Upper lobe of left lung (tissue), 4 donors: ENCODE data around the gene DAPK3.

Experiments
- EP300 ChIP-seq, 4 donors: sonication (generic); formaldehyde crosslinking; IDR thresholded peaks; one replicate each; pipeline ENCODE4 v1.5.1; 2017; ENCODE audit warnings: antibody characterized with exemption in 4 of 4, control low read depth in 2 of 4
- POLR2A ChIP-seq, 4 donors: fragments of 450-650 bp; IDR thresholded peaks; one replicate each; pipeline ENCODE4 v1.5.1; 2016 to 2017; ENCODE audit warnings: antibody characterized with exemption in 4 of 4, mild to moderate bottlenecking in 2 of 4
- POLR2AphosphoS5 ChIP-seq, 2 donors: sonication (generic); formaldehyde crosslinking; IDR thresholded peaks; one replicate each; pipeline ENCODE4 v1.5.1; 2017; ENCODE audit warnings: antibody characterized with exemption in 2 of 2
- TF ChIP-seq, protein P1 (sequence below), 6 experiments: fragments of 450-650 bp in 4 of 6; fragments of 200-600 bp in 2 of 6; sonication (generic) in 2 of 6; IDR thresholded peaks; one replicate each; pipeline ENCODE4 v1.5.1; 2016 to 2019; ENCODE audit warnings: antibody characterized with exemption in 6 of 6

DNA sequence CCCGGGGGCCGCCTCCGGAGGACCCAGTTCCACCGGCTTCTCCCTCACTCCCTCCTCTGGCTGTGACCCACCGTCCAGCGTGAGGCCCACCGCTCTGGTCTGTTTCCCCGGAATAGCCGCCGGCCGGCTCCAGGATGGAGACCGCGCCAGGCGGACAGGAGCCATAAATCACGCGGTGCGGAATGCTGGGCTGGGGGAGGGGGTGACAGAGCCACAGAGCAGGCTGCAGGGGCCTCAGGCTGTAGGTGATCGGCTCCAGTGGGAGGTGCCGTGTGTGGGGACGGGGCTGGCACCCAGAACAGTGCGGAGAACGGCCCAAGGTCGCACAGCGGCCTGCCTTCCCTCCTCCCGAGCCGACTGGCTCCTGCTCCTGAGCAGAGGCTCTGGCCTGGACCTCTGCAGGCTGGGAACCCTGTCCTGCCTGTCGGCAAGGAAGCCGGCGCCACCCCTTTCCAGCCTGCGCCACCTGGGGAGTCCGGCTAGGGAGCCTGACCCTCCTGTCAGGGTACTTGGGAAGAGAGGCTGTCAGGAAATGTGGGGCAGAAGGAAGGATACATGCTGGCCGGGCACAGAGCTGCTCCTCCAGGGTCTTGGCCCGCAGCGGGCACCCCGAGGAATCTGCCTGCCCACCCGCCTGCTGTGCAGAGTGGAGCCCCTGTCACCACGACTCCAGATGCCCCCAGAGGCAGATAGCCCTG lies 45.0 kb upstream of the DAPK3 start:
- TF ChIP-seq, protein P1, sequence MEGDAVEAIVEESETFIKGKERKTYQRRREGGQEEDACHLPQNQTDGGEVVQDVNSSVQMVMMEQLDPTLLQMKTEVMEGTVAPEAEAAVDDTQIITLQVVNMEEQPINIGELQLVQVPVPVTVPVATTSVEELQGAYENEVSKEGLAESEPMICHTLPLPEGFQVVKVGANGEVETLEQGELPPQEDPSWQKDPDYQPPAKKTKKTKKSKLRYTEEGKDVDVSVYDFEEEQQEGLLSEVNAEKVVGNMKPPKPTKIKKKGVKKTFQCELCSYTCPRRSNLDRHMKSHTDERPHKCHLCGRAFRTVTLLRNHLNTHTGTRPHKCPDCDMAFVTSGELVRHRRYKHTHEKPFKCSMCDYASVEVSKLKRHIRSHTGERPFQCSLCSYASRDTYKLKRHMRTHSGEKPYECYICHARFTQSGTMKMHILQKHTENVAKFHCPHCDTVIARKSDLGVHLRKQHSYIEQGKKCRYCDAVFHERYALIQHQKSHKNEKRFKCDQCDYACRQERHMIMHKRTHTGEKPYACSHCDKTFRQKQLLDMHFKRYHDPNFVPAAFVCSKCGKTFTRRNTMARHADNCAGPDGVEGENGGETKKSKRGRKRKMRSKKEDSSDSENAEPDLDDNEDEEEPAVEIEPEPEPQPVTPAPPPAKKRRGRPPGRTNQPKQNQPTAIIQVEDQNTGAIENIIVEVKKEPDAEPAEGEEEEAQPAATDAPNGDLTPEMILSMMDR (IDR thresholded peaks at IDR 0.05): no peak
- TF ChIP-seq POLR2A (IDR thresholded peaks at IDR 0.05) (no peak), POLR2AphosphoS5 (IDR thresholded peaks at IDR 0.05) (no peak), EP300 (IDR thresholded peaks at IDR 0.05) (no peak)
